Measurements from ENCODE around the gene RPEL1. TPM values are rescaled to one million over a fixed set of nuclear protein-coding genes. Genes with fewer than 3 reads are reported as not detected.

RPEL1 gene
- total RNA-seq, 1 experiment from 2014 or later, result not detected

DNA sequence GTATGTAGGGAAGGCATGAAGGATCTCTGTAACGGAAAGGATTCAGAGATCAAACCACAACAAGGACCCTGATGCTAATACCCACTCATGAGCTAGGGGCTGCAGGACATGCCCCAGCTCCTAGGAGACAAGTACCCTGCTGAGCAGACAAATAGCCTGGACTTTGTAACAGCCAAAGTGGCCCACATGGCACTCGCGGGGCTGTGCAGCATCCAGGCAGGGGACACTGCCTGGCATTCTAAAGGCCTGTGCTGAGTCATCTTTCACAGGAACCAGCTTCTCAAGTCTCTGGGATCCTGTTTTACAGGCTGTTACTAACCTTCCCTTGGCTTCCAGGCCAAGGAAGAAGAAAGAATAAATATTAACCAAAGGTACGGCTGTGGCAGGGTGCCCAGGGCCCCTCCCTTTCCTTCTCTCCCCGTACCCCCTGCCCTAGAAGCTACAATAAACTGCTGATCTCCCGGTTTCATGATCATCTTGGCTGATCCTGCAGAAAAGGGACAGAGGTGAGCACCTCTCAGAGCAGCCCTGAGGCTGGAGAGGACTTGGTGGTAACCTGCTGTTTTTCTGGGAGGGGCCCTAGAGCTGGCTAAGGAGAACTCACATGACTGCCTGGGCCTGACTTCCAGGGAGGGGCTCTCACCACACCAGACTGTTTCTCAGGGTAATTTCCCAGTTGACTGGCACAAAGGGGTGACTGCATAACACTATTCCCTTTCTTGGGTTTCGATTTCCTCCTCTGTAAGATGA, 4.2 kb upstream of the RPEL1 start:
- Histone ChIP-seq H3K9ac (ENCODE audit: low read length) (peak overlapping the region; percentile 86), H2AFZ (ENCODE audit: low read length) (no peak overlapping the region), H4K20me1 (ENCODE audit: low read length) (no peaks in the 10 kb centered on the region), H3F3A (ENCODE audit: low read length, unreplicated experiment) (peaks cover 4% of the 10 kb centered on the region), H3K27me3 (ENCODE audit: low read length) (no peaks in the 10 kb centered on the region), H3K4me3 (ENCODE audit: low read length) (peak overlapping the region; percentile 16; the same call in 1 of the 2 replicates), H3K27ac (ENCODE audit: low read length) (peak overlapping the region; percentile 100), H3K4me2 (ENCODE audit: low read length) (peak overlapping the region; percentile 78), H3K4me1 (ENCODE audit: insufficient read depth, low read length) (peaks cover 44% of the 10 kb centered on the region), H3K79me2 (ENCODE audit: low read length) (no peaks in the 10 kb centered on the region), H3K9me2 (replicated peaks; ENCODE audit: low read length) (no peaks in the 10 kb centered on the region), H3K9me3 (ENCODE audit: low read length) (no peaks in the 10 kb centered on the region), H3K36me3 (ENCODE audit: low read depth, low read length) (no peaks in the 10 kb centered on the region)
- POLR2A ChIA-PET (ENCODE audit: unreplicated experiment), result interaction anchor here (0.5 to 1.5 kb wide), 10 partner anchors 10 to 574 kb away, joined by 3 to 38 read pairs (median 7); partner anchors contain the start of gene NT5C2
- CTCF ChIA-PET, result interaction anchor here (0.5 kb wide), 1 partner anchor 135 kb away, joined by 5 read pairs; no protein-coding TSS in a partner anchor
- no TSS peak for BruUV-seq (replicated peaks)
- peak; percentile 98 for DNase-seq
- TF ChIP-seq EZH2 (IDR thresholded peaks at IDR 0.05; ENCODE audit: low read length, unreplicated experiment) (no peak), CTCF (conservative IDR thresholded peaks at IDR 0.05; ENCODE audit: low read depth, low read length) (no peak), EZH2phosphoT487 (IDR thresholded peaks at IDR 0.05; ENCODE audit: borderline replicate concordance, low read length) (no peak)
- ATAC-seq, result peak; percentile 78
- intact Hi-C loops (cut with micrococcal nuclease), result loop anchor here (1.0 to 5.0 kb wide), 5 partner anchors 8 to 159 kb away; no protein-coding TSS in a partner anchor

GRCh38 chr10:103244666-103245271, 918 bp upstream of the RPEL1 start:
- intact Hi-C loops (cut with micrococcal nuclease), result loop anchor here (2.0 to 5.0 kb wide), 3 partner anchors 137 to 328 kb away; no protein-coding TSS in a partner anchor
- Histone ChIP-seq H3K9ac (ENCODE audit: low read length) (no peak overlapping the region), H3F3A (ENCODE audit: low read length, unreplicated experiment) (peaks cover 4% of the 10 kb centered on the region), H3K9me2 (replicated peaks; ENCODE audit: low read length) (no peaks in the 10 kb centered on the region), H3K4me2 (ENCODE audit: low read length) (no peak overlapping the region), H3K27me3 (ENCODE audit: low read length) (no peaks in the 10 kb centered on the region), H3K4me3 (ENCODE audit: low read length) (no peak overlapping the region), H2AFZ (ENCODE audit: low read length) (0 out of 2 replicates have a peak overlapping the region, but pooled peaks have one; percentile 33), H3K27ac (ENCODE audit: low read length) (no peak overlapping the region), H3K9me3 (ENCODE audit: low read length) (no peaks in the 10 kb centered on the region), H3K36me3 (ENCODE audit: low read depth, low read length) (no peaks in the 10 kb centered on the region), H4K20me1 (ENCODE audit: low read length) (no peaks in the 10 kb centered on the region), H3K79me2 (ENCODE audit: low read length) (no peaks in the 10 kb centered on the region), H3K4me1 (ENCODE audit: insufficient read depth, low read length) (peaks cover 26% of the 10 kb centered on the region)
- ATAC-seq (peak; percentile 14; the same call in 1 of the 2 replicates), DNase-seq (peak; percentile 82)
- CTCF ChIA-PET, result interaction anchor here (0.5 to 1.1 kb wide), 8 partner anchors 53 to 206 kb away, joined by 3 to 8 read pairs (median 4); no protein-coding TSS in a partner anchor
- no TSS peak for BruUV-seq (replicated peaks)
- POLR2A ChIA-PET (ENCODE audit: unreplicated experiment), result no interaction called here
- TF ChIP-seq CTCF (conservative IDR thresholded peaks at IDR 0.05; ENCODE audit: low read depth, low read length) (peak; percentile 86), EZH2 (IDR thresholded peaks at IDR 0.05; ENCODE audit: low read length, unreplicated experiment) (no peak)
